Measurements from ENCODE around the gene ADGRF4. TPM values are rescaled to one million over a fixed set of nuclear protein-coding genes. Genes with fewer than 3 reads are reported as not detected.

ADGRF4 gene
- total RNA-seq, 4 donors from 2014 or later, result 0.17 to 0.46 TPM; not detected in 2

DNA sequence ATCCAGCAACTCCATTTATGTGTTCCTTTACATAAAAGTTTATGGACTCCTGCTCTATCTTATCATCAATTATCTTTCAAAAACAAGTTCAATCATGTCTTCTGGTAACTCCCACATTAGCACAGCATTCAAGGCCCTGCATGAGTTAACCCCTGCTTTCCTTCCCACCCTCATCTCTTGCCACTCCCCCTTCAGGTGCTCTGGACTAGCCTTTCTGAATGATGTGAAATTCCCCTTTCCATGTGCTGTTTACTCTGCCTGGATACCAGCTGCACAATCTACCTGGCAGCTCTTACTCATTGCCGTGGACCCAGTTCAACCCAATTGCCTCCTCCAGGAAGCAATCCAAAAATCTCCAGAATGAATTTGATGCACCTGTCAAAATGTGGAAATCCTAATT, 11.9 kb downstream of the ADGRF4 start:
- Histone ChIP-seq H3K27ac (no peak overlapping the region), H3K4me3 (no peak overlapping the region), H3K36me3 (no peaks in the 10 kb centered on the region), H3K9me3 (no peaks in the 10 kb centered on the region), H3K27me3 (peaks cover 3% of the 10 kb centered on the region), H3K4me1 (no peaks in the 10 kb centered on the region)
- WGBS, 2 donors (ENCODE audit: low coverage in 1 of 2), result 50% methylated on average over 1 of the region's 1 CpG; no CpG with 5 or more reads in 1 of the 2 donors
- ATAC-seq, result no peak
- TF ChIP-seq, protein P1, sequence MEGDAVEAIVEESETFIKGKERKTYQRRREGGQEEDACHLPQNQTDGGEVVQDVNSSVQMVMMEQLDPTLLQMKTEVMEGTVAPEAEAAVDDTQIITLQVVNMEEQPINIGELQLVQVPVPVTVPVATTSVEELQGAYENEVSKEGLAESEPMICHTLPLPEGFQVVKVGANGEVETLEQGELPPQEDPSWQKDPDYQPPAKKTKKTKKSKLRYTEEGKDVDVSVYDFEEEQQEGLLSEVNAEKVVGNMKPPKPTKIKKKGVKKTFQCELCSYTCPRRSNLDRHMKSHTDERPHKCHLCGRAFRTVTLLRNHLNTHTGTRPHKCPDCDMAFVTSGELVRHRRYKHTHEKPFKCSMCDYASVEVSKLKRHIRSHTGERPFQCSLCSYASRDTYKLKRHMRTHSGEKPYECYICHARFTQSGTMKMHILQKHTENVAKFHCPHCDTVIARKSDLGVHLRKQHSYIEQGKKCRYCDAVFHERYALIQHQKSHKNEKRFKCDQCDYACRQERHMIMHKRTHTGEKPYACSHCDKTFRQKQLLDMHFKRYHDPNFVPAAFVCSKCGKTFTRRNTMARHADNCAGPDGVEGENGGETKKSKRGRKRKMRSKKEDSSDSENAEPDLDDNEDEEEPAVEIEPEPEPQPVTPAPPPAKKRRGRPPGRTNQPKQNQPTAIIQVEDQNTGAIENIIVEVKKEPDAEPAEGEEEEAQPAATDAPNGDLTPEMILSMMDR (IDR thresholded peaks at IDR 0.05), result no peak
- TF ChIP-seq POLR2AphosphoS5 (IDR thresholded peaks at IDR 0.05) (no peak), POLR2A (IDR thresholded peaks at IDR 0.05) (no peak), EP300 (IDR thresholded peaks at IDR 0.05) (no peak)

DNA sequence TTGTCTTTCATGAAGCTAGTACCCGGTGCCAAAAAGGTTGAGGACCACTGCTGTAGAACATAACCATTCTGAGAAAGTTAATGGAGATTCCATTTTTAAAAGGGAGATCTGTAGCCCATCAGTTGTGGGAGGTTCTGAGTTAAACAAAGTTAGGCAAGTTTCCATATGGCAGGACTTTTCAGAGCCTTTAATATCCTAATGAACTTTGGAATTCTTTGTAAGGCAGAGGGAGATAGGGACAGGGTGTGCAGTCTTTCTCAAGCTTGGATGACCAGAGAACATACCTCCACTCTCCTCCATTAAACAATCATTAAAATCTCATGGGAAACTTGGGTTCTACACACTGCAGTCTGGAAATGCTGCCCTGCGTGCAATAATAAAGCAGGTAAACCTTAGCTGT, 14.8 kb downstream of the ADGRF4 start:
- H3K36me3 ChIP-seq, result no peaks in the 10 kb centered on the region
- no peaks in the 10 kb centered on the region for H3K4me1 ChIP-seq
- TF ChIP-seq, protein P1 (IDR thresholded peaks at IDR 0.05), result no peak
- no peak for TF ChIP-seq POLR2AphosphoS5 (IDR thresholded peaks at IDR 0.05)
- TF ChIP-seq EP300 (IDR thresholded peaks at IDR 0.05), result no peak
- TF ChIP-seq POLR2A (IDR thresholded peaks at IDR 0.05), result no peak
- H3K27ac ChIP-seq, result no peak overlapping the region
- peaks cover 3% of the 10 kb centered on the region for H3K27me3 ChIP-seq
- 94% methylated on average over 2 of the region's 2 CpGs; no CpG with 5 or more reads in 1 of the 2 donors for WGBS, 2 donors (ENCODE audit: low coverage in 1 of 2)
- H3K4me3 ChIP-seq, result no peak overlapping the region
- H3K9me3 ChIP-seq, result no peaks in the 10 kb centered on the region
- no peak for ATAC-seq

DNA sequence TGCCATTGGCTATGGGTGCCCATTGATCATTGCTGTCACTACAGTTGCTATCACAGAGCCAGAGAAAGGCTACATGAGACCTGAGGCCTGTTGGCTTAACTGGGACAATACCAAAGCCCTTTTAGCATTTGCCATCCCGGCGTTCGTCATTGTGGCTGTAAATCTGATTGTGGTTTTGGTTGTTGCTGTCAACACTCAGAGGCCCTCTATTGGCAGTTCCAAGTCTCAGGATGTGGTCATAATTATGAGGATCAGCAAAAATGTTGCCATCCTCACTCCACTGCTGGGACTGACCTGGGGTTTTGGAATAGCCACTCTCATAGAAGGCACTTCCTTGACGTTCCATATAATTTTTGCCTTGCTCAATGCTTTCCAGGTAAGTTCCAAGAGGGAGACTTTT, 16.4 kb downstream of the ADGRF4 start:
- H3K36me3 ChIP-seq, result no peaks in the 10 kb centered on the region
- TF ChIP-seq POLR2AphosphoS5 (IDR thresholded peaks at IDR 0.05), result no peak
- no peak for TF ChIP-seq POLR2A (IDR thresholded peaks at IDR 0.05)
- no peak for TF ChIP-seq EP300 (IDR thresholded peaks at IDR 0.05)
- TF ChIP-seq, protein P1 (IDR thresholded peaks at IDR 0.05), result no peak
- no peak for ATAC-seq

DNA sequence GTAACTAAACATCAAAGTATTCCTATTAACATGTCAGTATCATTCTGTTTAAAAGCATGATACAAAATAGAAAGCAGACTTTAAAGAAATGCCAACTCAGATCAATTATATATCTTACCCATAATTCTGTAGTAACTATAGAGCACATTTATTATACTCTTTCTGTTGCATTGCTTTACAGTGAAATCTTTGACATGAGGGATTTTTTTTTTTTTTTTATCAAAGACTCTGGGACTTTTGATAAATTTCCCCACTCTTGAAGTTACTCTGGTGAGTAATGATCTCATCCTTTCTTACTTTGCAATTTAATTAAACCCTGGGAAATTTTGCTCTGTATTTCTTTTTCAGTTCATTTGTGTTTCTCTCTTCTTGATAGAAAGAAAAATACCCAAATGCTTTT, 17.4 kb downstream of the ADGRF4 start:
- no peaks in the 10 kb centered on the region for H3K4me1 ChIP-seq
- no peak overlapping the region for H3K27ac ChIP-seq
- H3K36me3 ChIP-seq, result no peaks in the 10 kb centered on the region
- TF ChIP-seq EP300 (IDR thresholded peaks at IDR 0.05) (no peak), POLR2AphosphoS5 (IDR thresholded peaks at IDR 0.05) (no peak), POLR2A (IDR thresholded peaks at IDR 0.05) (no peak)
- TF ChIP-seq, protein P1 (IDR thresholded peaks at IDR 0.05), result no peak
- ATAC-seq, result no peak
- peaks cover 3% of the 10 kb centered on the region for H3K27me3 ChIP-seq
- H3K9me3 ChIP-seq, result no peaks in the 10 kb centered on the region
- H3K4me3 ChIP-seq, result no peak overlapping the region

More for the DNA sequence above, 16.4 kb downstream of the ADGRF4 start:
- no peak overlapping the region for H3K27ac ChIP-seq
- H3K9me3 ChIP-seq, result no peaks in the 10 kb centered on the region
- no peaks in the 10 kb centered on the region for H3K4me1 ChIP-seq
- 93 to 100% methylated on average over 1 of the region's 4 CpGs for WGBS, 2 donors (ENCODE audit: low coverage in 1 of 2)
- H3K27me3 ChIP-seq, result peaks cover 3% of the 10 kb centered on the region
- H3K4me3 ChIP-seq, result no peak overlapping the region

DNA sequence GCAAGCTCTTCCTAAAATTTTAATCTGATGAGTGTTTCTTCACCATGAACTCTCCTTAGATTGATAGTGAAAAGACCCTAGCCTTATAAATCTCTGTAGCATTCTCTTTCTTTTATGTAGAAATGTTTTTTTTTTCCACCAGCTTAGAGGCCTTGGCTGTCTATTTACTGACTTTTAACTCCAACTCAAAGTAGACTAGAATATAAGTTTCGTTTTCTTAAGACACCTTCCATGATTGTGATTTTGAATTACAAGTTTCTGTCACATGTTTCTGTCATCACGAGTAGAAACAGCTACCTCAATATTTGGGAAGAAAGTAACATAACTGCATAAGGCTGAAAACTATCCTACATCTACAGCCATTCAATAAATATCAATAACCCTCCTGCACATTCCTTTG, 17.8 kb downstream of the ADGRF4 start:
- no peaks in the 10 kb centered on the region for H3K4me1 ChIP-seq
- H3K36me3 ChIP-seq, result no peaks in the 10 kb centered on the region
- WGBS, 2 donors (ENCODE audit: low coverage in 1 of 2), result 63 to 80% methylated on average over 2 of the region's 2 CpGs
- no peak overlapping the region for H3K27ac ChIP-seq
- ATAC-seq, result no peak
- TF ChIP-seq POLR2A (IDR thresholded peaks at IDR 0.05), result no peak
- no peak for TF ChIP-seq EP300 (IDR thresholded peaks at IDR 0.05)
- no peak for TF ChIP-seq POLR2AphosphoS5 (IDR thresholded peaks at IDR 0.05)
- TF ChIP-seq, protein P1 (IDR thresholded peaks at IDR 0.05), result no peak
- no peaks in the 10 kb centered on the region for H3K9me3 ChIP-seq
- no peak overlapping the region for H3K4me3 ChIP-seq
- peaks cover 3% of the 10 kb centered on the region for H3K27me3 ChIP-seq
